SK-N-DZ (cell line): ENCODE measurements around the gene CYP4F8.
"Not testable (repeated sequence)": the region's sequence is repeated elsewhere in the genome, so short reads cannot be mapped to it uniquely, and the experiment has no call there.

ENCODE experiments used
- DNase-seq: peaks from one replicate; pipeline ENCODE4 v3.0.0-alpha.2; 2015; ENCODE audit warnings: low spot score

The CYP4F8 gene

GRCh38 chr19:15643387-15643786, 28.4 kb downstream of the CYP4F8 start:
- DNase-seq = no peak

GRCh38 chr19:15644066-15644741, 29.2 kb downstream of the CYP4F8 start:
- DNase-seq = no peak

- no peak for DNase-seq
Measured at GRCh38 chr19:15644816-15645215, 29.8 kb downstream of the CYP4F8 start.

- no peak for DNase-seq
Measured at GRCh38 chr19:15649526-15649925, 34.5 kb downstream of the CYP4F8 start.

- not testable (repeated sequence) for DNase-seq
Measured at GRCh38 chr19:15650123-15650522, 35.1 kb downstream of the CYP4F8 start.

- no peak for DNase-seq
Measured at GRCh38 chr19:15651791-15652190, 36.8 kb downstream of the CYP4F8 start.

GRCh38 chr19:15652559-15653278, 37.7 kb downstream of the CYP4F8 start:
- no peak for DNase-seq

GRCh38 chr19:15656467-15656866, 41.4 kb downstream of the CYP4F8 start:
- DNase-seq = no peak

- no peak for DNase-seq
Measured at GRCh38 chr19:15663247-15663646, 48.2 kb downstream of the CYP4F8 start.

GRCh38 chr19:15666186-15666585, 51.2 kb downstream of the CYP4F8 start:
- no peak for DNase-seq

- DNase-seq = no peak
Measured at GRCh38 chr19:15666883-15667282, 51.9 kb downstream of the CYP4F8 start.

- no peak for DNase-seq
Measured at GRCh38 chr19:15669440-15669839, 54.4 kb downstream of the CYP4F8 start.

GRCh38 chr19:15669891-15670290, 54.9 kb downstream of the CYP4F8 start:
- no peak for DNase-seq

GRCh38 chr19:15671237-15671821, 56.3 kb downstream of the CYP4F8 start:
- no peak for DNase-seq

- DNase-seq = no peak
Measured at GRCh38 chr19:15671891-15672579, 57.0 kb downstream of the CYP4F8 start.

- DNase-seq = no peak
Measured at GRCh38 chr19:15672580-15673175, 57.7 kb downstream of the CYP4F8 start, which contains the start of gene CYP4F12. Gene CYP4F12, plus strand, starts transcription at chr19:15673087. Its CDS starts 443 bp downstream, at chr19:15673530.

- no peak for DNase-seq
Measured at GRCh38 chr19:15673176-15673654, 58.2 kb downstream of the CYP4F8 start.

- DNase-seq = no peak
Measured at GRCh38 chr19:15675560-15675959, 60.5 kb downstream of the CYP4F8 start.

- no peak for DNase-seq
Measured at GRCh38 chr19:15679089-15679488, 64.1 kb downstream of the CYP4F8 start.

GRCh38 chr19:15679865-15680264, 64.8 kb downstream of the CYP4F8 start:
- not testable (repeated sequence) for DNase-seq
